DOHH2 (cell line): ENCODE results near the gene SMYD5.

Experiments used
- H3F3A ChIP-seq: fragments of 200-600 bp; sonication (generic), shearing (Covaris generic); 2 replicates; pipeline ENCODE4 v1.6.0; 2016; ENCODE audit warnings: antibody characterized with exemption, mild to moderate bottlenecking; ENCODE audit not compliant: control insufficient read depth, insufficient read depth
- H3K27ac ChIP-seq: fragments of 200-600 bp; sonication (generic); 2 replicates; pipeline ENCODE4 v1.5.1; 2014; ENCODE audit warnings: low read depth, mild to moderate bottlenecking, low read length, moderate library complexity
- H3K27me3 ChIP-seq: fragments of 200-600 bp; sonication (generic); 2 replicates; pipeline ENCODE4 v1.6.1; 2014; ENCODE audit warnings: mild to moderate bottlenecking, low read length, mixed read lengths; ENCODE audit not compliant: control insufficient read depth
- H3K36me3 ChIP-seq: fragments of 200-600 bp; sonication (generic); 2 replicates; pipeline ENCODE4 v1.6.1; 2014; ENCODE audit warnings: mild to moderate bottlenecking, low read length, moderate library complexity, mixed read lengths; ENCODE audit not compliant: control insufficient read depth
- H3K4me1 ChIP-seq: fragments of 200-600 bp; sonication (generic); 2 replicates; pipeline ENCODE4 v1.6.1; 2014; ENCODE audit warnings: mild to moderate bottlenecking, low read length, mixed read lengths; ENCODE audit not compliant: control insufficient read depth
- H3K4me2 ChIP-seq: fragments of 200-600 bp; sonication (generic); 2 replicates; pipeline ENCODE4 v1.6.0; 2014; ENCODE audit warnings: mild to moderate bottlenecking, low read length, moderate library complexity
- H3K4me3 ChIP-seq: fragments of 200-600 bp; sonication (generic); 2 replicates; pipeline ENCODE4 v1.5.1; 2014; ENCODE audit warnings: mild to moderate bottlenecking, low read length, mixed read lengths
- H3K79me2 ChIP-seq: fragments of 200-600 bp; sonication (generic); 2 replicates; pipeline ENCODE4 v1.6.1; 2014; ENCODE audit warnings: mild to moderate bottlenecking, low read length, mixed read lengths; ENCODE audit not compliant: control insufficient read depth
- H3K9me2 ChIP-seq: fragments of 200-600 bp; sonication (generic); replicated peaks from 2 replicates; pipeline ENCODE4 v1.6.1; 2014; ENCODE audit warnings: mild to moderate bottlenecking, low read length, mixed read lengths; ENCODE audit not compliant: control insufficient read depth
- H3K9me3 ChIP-seq: fragments of 200-600 bp; sonication (generic); 2 replicates; pipeline ENCODE4 v1.6.1; 2014; ENCODE audit warnings: antibody characterized with exemption, low read length, mixed read lengths; ENCODE audit not compliant: control insufficient read depth, insufficient read depth
- H4K20me1 ChIP-seq: fragments of 200-600 bp; sonication (generic); 2 replicates; pipeline ENCODE4 v1.6.0; 2014; ENCODE audit warnings: low read depth, mild to moderate bottlenecking, antibody characterized with exemption, low read length, moderate library complexity; ENCODE audit not compliant: control insufficient read depth, insufficient read depth
- EZH2phosphoT487 ChIP-seq: fragments of 200-600 bp; sonication (generic); IDR thresholded peaks from 2 replicates; pipeline ENCODE4 v1.6.1; 2017; ENCODE audit warnings: borderline replicate concordance, mild to moderate bottlenecking, antibody characterized with exemption, low read length, moderate library complexity, mixed read lengths
- TF ChIP-seq, protein P1 (sequence below): fragments of 200-600 bp; sonication (generic); IDR thresholded peaks from one replicate; pipeline ENCODE4 v1.5.1; 2014; ENCODE audit warnings: antibody characterized with exemption, mild to moderate bottlenecking, low read depth, low read length; ENCODE audit not compliant: poor library complexity, severe bottlenecking

The SMYD5 gene

DNA sequence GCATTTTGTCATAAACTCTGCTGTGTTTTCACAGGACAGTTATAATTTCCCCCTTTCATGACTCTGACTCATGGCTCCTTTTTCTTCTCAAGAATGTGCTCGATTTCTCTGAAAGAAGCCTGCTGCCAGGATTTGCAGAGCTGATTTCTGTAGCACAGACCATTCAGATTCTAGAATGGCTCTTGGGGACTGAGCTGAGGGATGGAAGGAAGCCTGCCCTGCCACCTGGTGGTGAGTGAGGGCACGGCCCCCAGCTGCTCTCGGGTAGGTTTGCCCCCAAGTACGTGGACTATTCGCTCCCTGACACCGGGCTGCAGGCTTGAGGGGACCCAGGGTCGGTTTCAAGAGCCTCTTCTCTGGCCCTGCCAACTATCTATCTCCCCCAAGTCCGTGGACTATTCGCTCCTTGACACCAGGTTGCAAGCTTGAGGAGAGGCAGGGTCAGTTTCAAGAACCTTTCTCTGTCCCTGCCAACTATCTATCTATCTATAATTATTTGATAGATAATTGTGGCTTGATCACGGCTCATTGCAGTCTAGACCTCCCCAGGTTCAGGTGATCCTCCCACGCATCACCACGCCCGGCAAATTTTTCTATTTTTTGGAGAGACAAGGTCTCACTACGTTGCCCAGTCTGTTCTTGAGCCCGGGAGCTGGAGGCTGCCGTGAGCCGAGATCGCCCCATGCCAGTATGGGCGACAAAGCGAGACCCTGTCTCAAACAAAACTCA, 1.4 kb upstream of the SMYD5 start:
- H3K9me3 ChIP-seq = no peaks in the 10 kb centered on the region
- H3K27ac ChIP-seq = no peak overlapping the region
- H3K4me1 ChIP-seq = peaks cover 32% of the 10 kb centered on the region
- H3K36me3 ChIP-seq = no peaks in the 10 kb centered on the region
- no peaks in the 10 kb centered on the region for H3K9me2 ChIP-seq
- H3K4me3 ChIP-seq = no peak overlapping the region
- peaks cover 35% of the 10 kb centered on the region for H3K79me2 ChIP-seq
- H3F3A ChIP-seq = peaks cover 3% of the 10 kb centered on the region; the same call in 1 of the 2 replicates
- H3K27me3 ChIP-seq = no peaks in the 10 kb centered on the region
- TF ChIP-seq, protein P1, sequence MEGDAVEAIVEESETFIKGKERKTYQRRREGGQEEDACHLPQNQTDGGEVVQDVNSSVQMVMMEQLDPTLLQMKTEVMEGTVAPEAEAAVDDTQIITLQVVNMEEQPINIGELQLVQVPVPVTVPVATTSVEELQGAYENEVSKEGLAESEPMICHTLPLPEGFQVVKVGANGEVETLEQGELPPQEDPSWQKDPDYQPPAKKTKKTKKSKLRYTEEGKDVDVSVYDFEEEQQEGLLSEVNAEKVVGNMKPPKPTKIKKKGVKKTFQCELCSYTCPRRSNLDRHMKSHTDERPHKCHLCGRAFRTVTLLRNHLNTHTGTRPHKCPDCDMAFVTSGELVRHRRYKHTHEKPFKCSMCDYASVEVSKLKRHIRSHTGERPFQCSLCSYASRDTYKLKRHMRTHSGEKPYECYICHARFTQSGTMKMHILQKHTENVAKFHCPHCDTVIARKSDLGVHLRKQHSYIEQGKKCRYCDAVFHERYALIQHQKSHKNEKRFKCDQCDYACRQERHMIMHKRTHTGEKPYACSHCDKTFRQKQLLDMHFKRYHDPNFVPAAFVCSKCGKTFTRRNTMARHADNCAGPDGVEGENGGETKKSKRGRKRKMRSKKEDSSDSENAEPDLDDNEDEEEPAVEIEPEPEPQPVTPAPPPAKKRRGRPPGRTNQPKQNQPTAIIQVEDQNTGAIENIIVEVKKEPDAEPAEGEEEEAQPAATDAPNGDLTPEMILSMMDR = peak; percentile 95
- TF ChIP-seq EZH2phosphoT487 = no peak
- H3K4me2 ChIP-seq = no peak overlapping the region
- no peaks in the 10 kb centered on the region for H4K20me1 ChIP-seq

DNA sequence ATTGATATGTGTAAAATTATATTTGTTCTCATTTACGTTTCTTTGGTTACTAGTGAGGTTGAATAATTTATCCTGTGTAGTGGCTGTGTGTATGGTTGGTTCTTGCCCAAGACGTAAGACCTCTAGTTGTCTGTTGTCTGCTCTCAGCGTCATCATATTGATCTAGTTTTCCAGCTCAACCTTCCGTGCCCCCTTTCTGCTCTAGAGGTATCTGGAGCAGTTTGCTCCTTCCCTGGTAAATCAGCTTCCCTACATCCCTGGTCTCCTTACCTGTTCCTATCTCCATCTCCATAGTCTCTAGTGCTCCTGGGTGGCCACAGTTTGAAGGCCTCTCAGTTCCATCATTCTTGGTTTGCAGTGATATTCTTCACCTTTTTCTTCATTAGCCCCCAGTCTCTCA, 1.2 kb downstream of the SMYD5 start:
- H3K4me3 ChIP-seq = peak overlapping the region; percentile 86

DNA sequence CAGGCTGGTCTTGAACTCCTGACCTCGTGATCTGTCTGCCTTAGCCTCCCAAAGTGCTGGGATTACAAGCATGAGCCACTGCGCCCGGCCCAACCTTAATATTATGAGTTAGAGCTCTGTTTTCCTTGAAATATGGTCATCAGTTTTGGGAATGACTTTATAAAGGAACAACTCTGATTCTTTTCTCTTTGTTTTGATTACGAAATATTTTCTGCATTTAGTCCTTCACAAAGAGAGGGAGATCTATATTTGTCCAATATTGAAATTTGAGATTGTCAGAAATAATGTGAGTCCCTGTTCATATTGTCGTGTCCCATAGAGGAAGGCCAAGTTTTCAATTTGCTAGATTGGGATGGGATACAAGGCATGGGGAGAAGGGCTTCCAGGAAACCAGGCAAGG, 3.1 kb downstream of the SMYD5 start:
- no peaks in the 10 kb centered on the region for H3K27me3 ChIP-seq
- no peaks in the 10 kb centered on the region for H3K9me3 ChIP-seq
- H3K9me2 ChIP-seq = no peaks in the 10 kb centered on the region
- no peak overlapping the region for H3K4me3 ChIP-seq
- no peak overlapping the region for H3K27ac ChIP-seq
- no peaks in the 10 kb centered on the region for H4K20me1 ChIP-seq
- no peak for TF ChIP-seq EZH2phosphoT487
- TF ChIP-seq, protein P1 = no peak
- H3K4me1 ChIP-seq = peaks cover 29% of the 10 kb centered on the region
- peaks cover 23% of the 10 kb centered on the region for H3K36me3 ChIP-seq
- H3K79me2 ChIP-seq = peaks cover 49% of the 10 kb centered on the region
- peaks cover 3% of the 10 kb centered on the region; the same call in 1 of the 2 replicates for H3F3A ChIP-seq
- no peak overlapping the region for H3K4me2 ChIP-seq

More for the DNA sequence above, 1.2 kb downstream of the SMYD5 start:
- H3K9me3 ChIP-seq = no peaks in the 10 kb centered on the region
- no peak overlapping the region; the same call in 1 of the 2 replicates for H3K27ac ChIP-seq
- H3K9me2 ChIP-seq = no peaks in the 10 kb centered on the region
- H3K27me3 ChIP-seq = no peaks in the 10 kb centered on the region
- TF ChIP-seq, protein P1 = no peak
- TF ChIP-seq EZH2phosphoT487 = no peak
- H3K4me1 ChIP-seq = peaks cover 32% of the 10 kb centered on the region
- peaks cover 6% of the 10 kb centered on the region; the same call in 1 of the 2 replicates for H3K36me3 ChIP-seq
- peak overlapping the region; percentile 68 for H3K4me2 ChIP-seq
- no peaks in the 10 kb centered on the region for H4K20me1 ChIP-seq
- H3F3A ChIP-seq = peaks cover 3% of the 10 kb centered on the region; the same call in 1 of the 2 replicates
- H3K79me2 ChIP-seq = peaks cover 49% of the 10 kb centered on the region
